MM.1S (cell line): ENCODE results near the gene MTHFD2.

Experiments used
- DNase-seq: peaks from one replicate; pipeline ENCODE4 v3.0.0-alpha.2; 2015
- H2AFZ ChIP-seq: fragments of 300-600 bp; sonication (generic); 2 replicates; pipeline ENCODE4 v1.6.0; 2016; ENCODE audit warnings: antibody characterized with exemption, low read length
- H3F3A ChIP-seq: fragments of 300-600 bp; sonication (generic); 2 replicates; pipeline ENCODE4 v1.6.1; 2016; ENCODE audit warnings: mild to moderate bottlenecking, antibody characterized with exemption, low read length, moderate library complexity, mixed read lengths; ENCODE audit not compliant: insufficient read depth
- H3K27ac ChIP-seq: fragments of 300-600 bp; sonication (generic); 2 replicates; pipeline ENCODE4 v1.5.1; 2016; ENCODE audit warnings: mild to moderate bottlenecking, low read length
- H3K27me3 ChIP-seq: fragments of 300-600 bp; sonication (generic); replicated peaks from 2 replicates; pipeline ENCODE4 v1.6.0; 2016; ENCODE audit warnings: low read length; ENCODE audit not compliant: insufficient read depth
- H3K36me3 ChIP-seq: fragments of 300-600 bp; sonication (generic); replicated peaks from 2 replicates; pipeline ENCODE4 v1.6.1; 2016; ENCODE audit warnings: mild to moderate bottlenecking, low read length, mixed read lengths; ENCODE audit not compliant: insufficient read depth
- H3K4me1 ChIP-seq: fragments of 300-600 bp; sonication (generic); 2 replicates; pipeline ENCODE4 v1.6.1; 2016; ENCODE audit warnings: low read length, mixed read lengths
- H3K4me2 ChIP-seq: fragments of 300-600 bp; sonication (generic); 2 replicates; pipeline ENCODE4 v1.6.0; 2016; ENCODE audit warnings: low read depth, low read length
- H3K4me3 ChIP-seq: fragments of 300-600 bp; sonication (generic); 2 replicates; pipeline ENCODE4 v1.5.1; 2016; ENCODE audit warnings: low read length, mixed read lengths
- H3K79me2 ChIP-seq: fragments of 300-600 bp; sonication (generic); 2 replicates; pipeline ENCODE4 v1.6.1; 2016; ENCODE audit warnings: mixed run types, low read length, mixed read lengths
- H3K9ac ChIP-seq: fragments of 300-600 bp; sonication (generic); 2 replicates; pipeline ENCODE4 v1.6.1; 2016; ENCODE audit warnings: low read length, mixed read lengths
- H3K9me2 ChIP-seq: fragments of 300-600 bp; sonication (generic); replicated peaks from 2 replicates; pipeline ENCODE4 v1.6.1; 2016; ENCODE audit warnings: mild to moderate bottlenecking, low read length, mixed read lengths; ENCODE audit not compliant: insufficient read depth
- H3K9me3 ChIP-seq: fragments of 300-600 bp; sonication (generic); replicated peaks from 2 replicates; pipeline ENCODE4 v1.6.1; 2016; ENCODE audit warnings: mild to moderate bottlenecking, low read length, mixed read lengths; ENCODE audit not compliant: insufficient read depth
- H4K20me1 ChIP-seq: fragments of 300-600 bp; sonication (generic); 2 replicates; pipeline ENCODE4 v1.6.1; 2016; ENCODE audit warnings: mild to moderate bottlenecking, low read length, moderate library complexity, mixed read lengths; ENCODE audit not compliant: insufficient read depth
- EZH2 ChIP-seq: fragments of 300-600 bp; sonication (generic); optimal IDR thresholded peaks from 2 replicates; pipeline ENCODE3; 2017; ENCODE audit warnings: low read depth, mild to moderate bottlenecking, antibody characterized with exemption, low read length, mixed read lengths
- EZH2phosphoT487 ChIP-seq: fragments of 300-600 bp; sonication (generic); IDR thresholded peaks from 2 replicates; pipeline ENCODE4 v1.6.1; 2018; ENCODE audit warnings: antibody characterized with exemption, low read length
- TF ChIP-seq, protein P1 (sequence below): fragments of 300-600 bp; sonication (generic); IDR thresholded peaks from 2 replicates; pipeline ENCODE4 v1.5.1; 2016; ENCODE audit warnings: antibody characterized with exemption, low read length, mixed read lengths

MTHFD2 gene

DNA sequence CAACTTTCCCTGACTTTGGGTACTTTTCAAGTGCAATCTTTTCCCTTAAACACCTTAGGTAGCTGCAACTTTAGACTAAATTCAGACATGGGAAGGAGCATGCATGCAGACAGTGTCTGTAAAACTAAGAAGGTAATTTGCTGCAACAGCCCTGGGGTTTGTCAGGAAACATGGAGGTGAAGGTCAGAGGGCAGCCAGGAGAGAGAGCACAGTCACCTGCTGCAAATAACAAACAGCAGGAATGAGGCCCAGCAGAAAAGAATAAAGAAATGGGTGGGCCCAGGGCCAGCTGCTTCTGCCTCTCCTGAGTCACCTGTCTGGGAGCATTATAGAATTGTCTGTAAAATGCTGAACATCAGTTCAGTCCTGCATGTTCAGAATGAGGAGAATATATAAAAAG lies 35.2 kb downstream of the MTHFD2 start:
- no peaks in the 10 kb centered on the region for H3K4me1 ChIP-seq
- DNase-seq = no peak

DNA sequence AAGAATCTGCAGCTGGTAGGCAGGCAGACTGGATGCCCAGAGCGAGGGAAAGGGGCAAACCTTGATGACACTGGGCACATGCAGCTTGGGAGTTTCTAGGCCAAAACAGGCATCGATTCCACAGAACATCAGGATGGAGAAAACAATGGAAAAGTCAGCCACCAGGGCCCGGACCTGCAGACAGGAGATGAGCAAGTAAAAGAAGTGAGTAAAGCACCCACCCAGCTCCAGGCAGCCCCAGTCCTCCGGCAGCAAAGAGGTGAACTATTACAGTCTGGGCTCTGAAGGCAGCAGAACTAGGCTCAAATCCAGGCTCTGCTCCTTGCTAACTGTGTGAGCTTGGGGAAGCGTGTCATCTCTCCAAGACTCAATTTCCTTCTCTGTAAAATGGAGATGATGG lies 36.6 kb downstream of the MTHFD2 start:
- Histone ChIP-seq H2AFZ (no peak overlapping the region), H3K4me1 (no peaks in the 10 kb centered on the region), H3K27ac (no peak overlapping the region), H3K4me3 (no peak overlapping the region), H3K79me2 (no peaks in the 10 kb centered on the region), H3K27me3 (no peaks in the 10 kb centered on the region), H3K9ac (no peak overlapping the region), H3K4me2 (no peak overlapping the region), H3K9me3 (no peaks in the 10 kb centered on the region), H4K20me1 (no peaks in the 10 kb centered on the region), H3K9me2 (no peaks in the 10 kb centered on the region), H3K36me3 (no peaks in the 10 kb centered on the region), H3F3A (no peaks in the 10 kb centered on the region)
- no peak for TF ChIP-seq EZH2
- TF ChIP-seq, protein P1, sequence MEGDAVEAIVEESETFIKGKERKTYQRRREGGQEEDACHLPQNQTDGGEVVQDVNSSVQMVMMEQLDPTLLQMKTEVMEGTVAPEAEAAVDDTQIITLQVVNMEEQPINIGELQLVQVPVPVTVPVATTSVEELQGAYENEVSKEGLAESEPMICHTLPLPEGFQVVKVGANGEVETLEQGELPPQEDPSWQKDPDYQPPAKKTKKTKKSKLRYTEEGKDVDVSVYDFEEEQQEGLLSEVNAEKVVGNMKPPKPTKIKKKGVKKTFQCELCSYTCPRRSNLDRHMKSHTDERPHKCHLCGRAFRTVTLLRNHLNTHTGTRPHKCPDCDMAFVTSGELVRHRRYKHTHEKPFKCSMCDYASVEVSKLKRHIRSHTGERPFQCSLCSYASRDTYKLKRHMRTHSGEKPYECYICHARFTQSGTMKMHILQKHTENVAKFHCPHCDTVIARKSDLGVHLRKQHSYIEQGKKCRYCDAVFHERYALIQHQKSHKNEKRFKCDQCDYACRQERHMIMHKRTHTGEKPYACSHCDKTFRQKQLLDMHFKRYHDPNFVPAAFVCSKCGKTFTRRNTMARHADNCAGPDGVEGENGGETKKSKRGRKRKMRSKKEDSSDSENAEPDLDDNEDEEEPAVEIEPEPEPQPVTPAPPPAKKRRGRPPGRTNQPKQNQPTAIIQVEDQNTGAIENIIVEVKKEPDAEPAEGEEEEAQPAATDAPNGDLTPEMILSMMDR = no peak
- TF ChIP-seq EZH2phosphoT487 = no peak
- DNase-seq = no peak

More for the DNA sequence above, 35.2 kb downstream of the MTHFD2 start:
- Histone ChIP-seq H4K20me1 (no peaks in the 10 kb centered on the region), H3F3A (no peaks in the 10 kb centered on the region), H3K36me3 (no peaks in the 10 kb centered on the region), H3K27me3 (no peaks in the 10 kb centered on the region), H3K9me3 (no peaks in the 10 kb centered on the region), H3K27ac (no peak overlapping the region), H3K4me3 (no peak overlapping the region), H3K9ac (no peak overlapping the region), H3K79me2 (no peaks in the 10 kb centered on the region), H3K9me2 (no peaks in the 10 kb centered on the region), H2AFZ (no peak overlapping the region), H3K4me2 (no peak overlapping the region)
- no peak for TF ChIP-seq EZH2phosphoT487
- TF ChIP-seq, protein P1 = no peak
- TF ChIP-seq EZH2 = no peak

DNA sequence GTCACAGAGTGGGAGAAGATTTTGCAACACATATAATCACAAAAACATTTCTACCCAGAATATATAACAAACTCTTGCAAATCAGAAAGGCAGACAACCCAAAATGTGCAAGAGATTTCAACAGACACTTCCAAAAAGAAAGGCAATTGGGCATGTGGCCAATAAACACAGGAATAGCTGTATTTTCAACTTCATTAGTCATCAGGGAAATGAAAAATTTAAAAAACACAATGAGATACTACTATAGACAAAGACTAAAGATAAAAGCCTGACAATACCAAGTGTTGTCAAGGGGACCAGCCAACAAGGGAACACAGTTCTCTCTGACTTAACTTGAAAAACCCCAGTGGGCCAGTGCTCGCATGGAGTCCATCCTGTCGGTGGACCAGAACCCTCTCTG lies 40.5 kb downstream of the MTHFD2 start:
- no peak overlapping the region for H3K4me3 ChIP-seq
- H3K27ac ChIP-seq = no peak overlapping the region
- no peaks in the 10 kb centered on the region for H3F3A ChIP-seq
- no peak for DNase-seq
- no peaks in the 10 kb centered on the region for H3K9me3 ChIP-seq
- no peak overlapping the region for H2AFZ ChIP-seq
- no peaks in the 10 kb centered on the region for H3K36me3 ChIP-seq
- no peaks in the 10 kb centered on the region for H3K4me1 ChIP-seq
- H4K20me1 ChIP-seq = no peaks in the 10 kb centered on the region
- H3K4me2 ChIP-seq = no peak overlapping the region
- H3K9me2 ChIP-seq = no peaks in the 10 kb centered on the region
- no peaks in the 10 kb centered on the region for H3K79me2 ChIP-seq
- TF ChIP-seq, protein P1 = no peak
- no peak for TF ChIP-seq EZH2phosphoT487
- TF ChIP-seq EZH2 = no peak
- no peaks in the 10 kb centered on the region for H3K27me3 ChIP-seq
- no peak overlapping the region for H3K9ac ChIP-seq
